Adrenal gland (tissue), 12 donors: ENCODE measurements around the gene PTGS2. TPM values are rescaled to one million over a fixed set of nuclear protein-coding genes. Genes with fewer than 3 reads are reported as not detected.

ENCODE experiments used
- DNase-seq, 7 donors: peaks; one replicate each; pipeline ENCODE4 v3.0.0-alpha.2; 2019 to 2020
- H3K27ac ChIP-seq, 5 donors: fragments of 200-600 bp; sonication (generic) in 4 of 5; 1 replicate in 3 of 5; 2 replicates in 2 of 5; pipeline versions ENCODE4 v1.5.1 to v1.8.0; 2016 to 2020; ENCODE audit warnings: mild to moderate bottlenecking in 1 of 5
- H3K27me3 ChIP-seq: fragments of 200-600 bp; 2 replicates; pipeline ENCODE4 v1.8.0; 2021
- H3K36me3 ChIP-seq, 2 donors: fragments of 200-600 bp; replicated peaks in 1 of 2; 1 replicate in 1 of 2; 2 replicates in 1 of 2; pipeline versions ENCODE4 v1.5.1 to v1.8.0; 2018 to 2022
- H3K4me1 ChIP-seq, 2 donors: fragments of 200-600 bp; replicated peaks in 1 of 2; 1 replicate in 1 of 2; 2 replicates in 1 of 2; pipeline versions ENCODE4 v1.5.1 to v1.8.0; 2018 to 2021
- H3K4me3 ChIP-seq, 4 donors: fragments of 200-600 bp; sonication (generic) in 3 of 4; one replicate each; pipeline ENCODE4 v1.5.1; 2016 to 2018
- H3K9me3 ChIP-seq, 3 donors: fragments of 200-600 bp; sonication (generic) in 1 of 3; replicated peaks in 1 of 3; 1 replicate in 2 of 3; 2 replicates in 1 of 3; pipeline versions ENCODE4 v1.5.1 to v1.8.0; 2016 to 2021
- POLR2A ChIP-seq, 2 donors: fragments of 450-650 bp; IDR thresholded peaks; one replicate each; pipeline ENCODE4 v1.6.1; 2017; ENCODE audit warnings: antibody characterized with exemption in 2 of 2, mild to moderate bottlenecking in 2 of 2, moderate library complexity in 1 of 2
- WGBS, 4 donors: extraction: QIAGEN DNeasy Blood & Tissue Kit in 2 of 4; methylation state at CpG; one replicate each; pipeline versions ENCODE4 v1.1.5 to v1.1.7; 2013 to 2017; 5-methylcytosine and 5-hydroxymethylcytosine counted together
- intact Hi-C, 2 donors: fragments of 100-400 bp; cut with DNase I; formaldehyde crosslinking; loops; one replicate each; pipeline versions ENCODE4 v1.14.1 to v1.15.0; 2022 to 2023
- polyA plus RNA-seq, 3 donors: library from polyadenylated mRNA; stranded (reverse); fragments of 200-250 nt in 2 of 3; fragments of 350-450 nt in 1 of 3; fragmentation: Illumina TruSeq in 1 of 3; extraction: RNeasy Lipid Tissue Mini Kit (QIAGEN cat#74804) in 1 of 3; gene quantifications; one replicate each; pipeline ENCODE4 v1.2.3, GENCODE V29; 2013 to 2014
- total RNA-seq, 9 donors: library from RNA; depleted of rRNA in 4 of 9; stranded (reverse); fragments of >200 nt in 4 of 9; fragments of 120-200 nt in 1 of 9; fragmentation: NEBNext Ultra II Directional in 1 of 9; extraction: Animal tissue kit (Norgen Biotek cat#: 25700) in 1 of 9; gene quantifications; one replicate each; pipeline versions ENCODE4 v1.1.0 to v1.2.4, GENCODE V29; 2013 to 2023
- TF ChIP-seq, protein P1 (sequence below), 6 experiments: fragments of 450-650 bp in 4 of 6; fragments of 200-600 bp in 2 of 6; sonication (generic) in 1 of 6; IDR thresholded peaks; 1 replicate in 5 of 6; 2 replicates in 1 of 6; pipeline versions ENCODE4 v1.5.1 to v1.8.0; 2016 to 2021; ENCODE audit warnings: antibody characterized with exemption in 6 of 6, mild to moderate bottlenecking in 2 of 6, moderate library complexity in 1 of 6
- donor health status: healthy with polysubstance abuse.
- donor health status: Bipolar disorder and iron deficiency.
- donor health status: DM: yes; HTN: yes; CAD: no.
- donor health status: DM: no; HTN: no; CAD: no.
- donor health status: DM: no; HTN: no; CAD: no.
- donor health status: DM: yes; HTN: yes; CAD: no.

The PTGS2 gene
- total and polyA plus RNA-seq, 12 donors: 0.77 to 21.5 (median 3.0) TPM

DNA sequence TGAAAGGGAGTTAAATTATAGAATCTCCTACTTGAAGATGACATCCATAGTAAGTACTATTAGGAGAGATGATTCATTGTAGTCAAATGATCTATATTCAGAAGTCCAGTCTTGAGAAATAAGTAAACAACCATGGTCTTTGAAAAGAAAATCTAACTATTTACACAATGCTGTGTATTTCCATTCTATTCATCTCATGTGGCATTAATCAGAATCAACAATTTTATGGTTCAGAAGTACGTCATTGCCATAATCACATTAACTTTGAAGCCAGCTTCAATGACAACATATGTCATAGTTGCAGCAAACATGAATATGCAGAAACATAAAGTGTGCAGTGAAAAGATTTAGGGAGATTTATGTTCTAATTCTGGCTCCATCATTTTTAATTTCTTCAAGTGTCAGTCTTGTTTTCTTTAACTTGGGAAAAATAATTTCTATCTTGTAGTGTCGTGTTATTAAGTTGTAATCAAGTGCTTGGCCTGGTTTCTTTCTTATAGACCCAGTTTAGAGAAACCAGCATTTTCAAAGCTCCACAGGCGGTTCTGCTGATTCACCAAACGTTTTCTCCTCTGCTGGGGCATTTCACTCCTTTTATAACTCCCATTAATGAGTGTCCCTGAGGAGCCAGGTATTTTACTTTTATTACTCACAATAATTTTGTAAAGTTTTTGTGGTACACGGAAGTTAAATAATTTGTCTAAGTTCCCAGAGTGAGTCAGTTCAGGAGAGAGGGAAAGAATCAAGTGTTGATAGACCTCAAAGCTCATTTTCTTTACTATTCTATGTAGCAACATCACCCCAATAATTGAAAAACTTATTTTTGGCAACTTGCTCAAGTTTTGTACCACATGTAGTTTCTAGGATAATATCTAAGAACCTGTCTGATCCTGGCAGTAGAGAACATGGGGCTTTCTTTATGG, 35.9 kb upstream of the PTGS2 start:
- intact Hi-C loops: no loop called here
- no peaks in the 10 kb centered on the region for H3K36me3 ChIP-seq
- no peaks in the 10 kb centered on the region for H3K4me1 ChIP-seq
- H3K4me3 ChIP-seq: no peak overlapping the region
- 58 to 72% (median 62%) methylated on average over 5 of the region's 5 CpGs for WGBS, 4 donors
- no peak for TF ChIP-seq POLR2A (IDR thresholded peaks at IDR 0.05)
- TF ChIP-seq, protein P1, sequence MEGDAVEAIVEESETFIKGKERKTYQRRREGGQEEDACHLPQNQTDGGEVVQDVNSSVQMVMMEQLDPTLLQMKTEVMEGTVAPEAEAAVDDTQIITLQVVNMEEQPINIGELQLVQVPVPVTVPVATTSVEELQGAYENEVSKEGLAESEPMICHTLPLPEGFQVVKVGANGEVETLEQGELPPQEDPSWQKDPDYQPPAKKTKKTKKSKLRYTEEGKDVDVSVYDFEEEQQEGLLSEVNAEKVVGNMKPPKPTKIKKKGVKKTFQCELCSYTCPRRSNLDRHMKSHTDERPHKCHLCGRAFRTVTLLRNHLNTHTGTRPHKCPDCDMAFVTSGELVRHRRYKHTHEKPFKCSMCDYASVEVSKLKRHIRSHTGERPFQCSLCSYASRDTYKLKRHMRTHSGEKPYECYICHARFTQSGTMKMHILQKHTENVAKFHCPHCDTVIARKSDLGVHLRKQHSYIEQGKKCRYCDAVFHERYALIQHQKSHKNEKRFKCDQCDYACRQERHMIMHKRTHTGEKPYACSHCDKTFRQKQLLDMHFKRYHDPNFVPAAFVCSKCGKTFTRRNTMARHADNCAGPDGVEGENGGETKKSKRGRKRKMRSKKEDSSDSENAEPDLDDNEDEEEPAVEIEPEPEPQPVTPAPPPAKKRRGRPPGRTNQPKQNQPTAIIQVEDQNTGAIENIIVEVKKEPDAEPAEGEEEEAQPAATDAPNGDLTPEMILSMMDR (IDR thresholded peaks at IDR 0.05): no peak
- no peak for DNase-seq
- no peaks in the 10 kb centered on the region for H3K27me3 ChIP-seq
- no peaks in the 10 kb centered on the region for H3K9me3 ChIP-seq
- no peak overlapping the region for H3K27ac ChIP-seq

DNA sequence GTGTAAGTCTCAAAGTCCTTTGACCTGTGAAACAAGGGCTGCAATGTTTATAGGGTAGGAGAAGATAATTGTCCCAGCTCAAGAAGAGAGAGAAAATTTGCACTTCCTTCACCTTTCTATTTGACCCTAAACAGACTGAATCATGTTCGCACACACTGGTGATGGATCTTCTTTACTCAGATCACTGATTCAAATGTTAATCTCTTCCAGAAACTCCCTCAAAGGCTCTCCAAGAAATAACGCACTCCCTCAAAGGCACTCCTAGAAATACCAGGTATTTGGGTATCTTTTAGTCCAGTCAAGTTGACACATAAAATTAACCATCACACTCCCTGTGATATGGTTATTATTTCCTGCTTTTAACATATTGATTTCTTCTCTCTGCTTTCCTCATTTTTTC, 30.5 kb upstream of the PTGS2 start:
- intact Hi-C loops: no loop called here
- 62 to 93% (median 79%) methylated on average over 2 of the region's 2 CpGs for WGBS, 4 donors
- Histone ChIP-seq H3K27ac (no peak overlapping the region), H3K36me3 (no peaks in the 10 kb centered on the region), H3K9me3 (no peaks in the 10 kb centered on the region), H3K4me1 (no peaks in the 10 kb centered on the region), H3K4me3 (no peak overlapping the region), H3K27me3 (no peaks in the 10 kb centered on the region)
- TF ChIP-seq, protein P1 (IDR thresholded peaks at IDR 0.05): no peak
- TF ChIP-seq POLR2A (IDR thresholded peaks at IDR 0.05): no peak
- DNase-seq: no peak

DNA sequence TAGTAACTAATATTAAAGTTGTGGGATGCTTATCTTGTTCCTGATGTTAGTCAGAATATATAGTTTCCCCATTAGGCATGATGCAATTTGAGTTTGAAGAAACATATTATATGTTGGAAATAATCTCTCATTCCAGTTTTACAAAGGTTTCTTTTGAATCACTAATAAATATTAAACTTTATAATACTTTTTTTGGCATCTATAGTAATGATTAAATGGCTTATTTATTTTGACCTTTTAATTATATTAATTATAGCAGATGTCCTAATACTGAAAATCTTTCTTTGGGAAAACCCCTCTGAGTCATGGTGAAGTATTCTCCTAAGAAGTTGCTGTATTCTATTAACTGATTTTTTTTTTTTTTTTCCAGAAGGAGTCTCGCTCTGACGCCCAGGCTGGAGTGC, 28.5 kb upstream of the PTGS2 start:
- no peak for TF ChIP-seq POLR2A (IDR thresholded peaks at IDR 0.05)
- TF ChIP-seq, protein P1 (IDR thresholded peaks at IDR 0.05): no peak
- intact Hi-C loops: loop anchor here in 1 of 2 donors (2.0 kb wide), 1 partner anchor 16 kb away; no protein-coding TSS in a partner anchor
- no peaks in the 10 kb centered on the region for H3K27me3 ChIP-seq
- no peaks in the 10 kb centered on the region for H3K9me3 ChIP-seq
- DNase-seq: no peak
- 76 to 89% (median 87%) methylated on average over 2 of the region's 2 CpGs for WGBS, 4 donors
- H3K36me3 ChIP-seq: no peaks in the 10 kb centered on the region
- no peak overlapping the region for H3K4me3 ChIP-seq
- no peaks in the 10 kb centered on the region for H3K4me1 ChIP-seq
- no peak overlapping the region for H3K27ac ChIP-seq

DNA sequence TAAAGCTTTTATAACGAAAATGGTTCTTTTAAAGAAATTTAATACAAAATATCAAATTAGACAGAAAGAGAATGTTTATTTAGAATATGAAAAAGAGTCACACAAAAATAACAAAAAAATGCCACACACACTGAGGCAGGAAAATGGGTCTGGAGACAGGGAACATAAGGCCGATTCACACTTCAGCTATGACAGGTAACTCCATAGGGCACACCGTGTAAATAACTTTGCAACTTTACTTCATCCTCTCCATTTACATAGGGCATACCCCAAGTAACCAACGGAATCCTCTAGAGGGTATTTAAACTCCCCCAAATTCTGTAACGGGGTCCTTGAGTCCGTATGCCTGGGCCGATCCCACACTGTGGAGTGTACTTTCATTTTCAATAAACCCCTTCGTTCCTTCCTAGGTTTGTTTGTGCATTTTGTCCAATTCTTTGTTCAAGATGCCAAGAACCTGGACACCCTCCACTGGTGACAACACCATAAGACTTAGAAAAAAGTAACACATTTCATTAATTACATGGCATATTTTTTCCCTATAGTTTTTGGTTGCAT, 23.1 kb upstream of the PTGS2 start:
- no peak overlapping the region for H3K4me3 ChIP-seq
- H3K27ac ChIP-seq: no peak overlapping the region
- no peak for DNase-seq
- intact Hi-C loops: no loop called here
- TF ChIP-seq, protein P1 (IDR thresholded peaks at IDR 0.05): no peak
- no peak for TF ChIP-seq POLR2A (IDR thresholded peaks at IDR 0.05)
- no peaks in the 10 kb centered on the region for H3K9me3 ChIP-seq
- no peaks in the 10 kb centered on the region for H3K27me3 ChIP-seq
- no peaks in the 10 kb centered on the region for H3K36me3 ChIP-seq
- H3K4me1 ChIP-seq: no peaks in the 10 kb centered on the region
- 84 to 87% (median 86%) methylated on average over 8 of the region's 8 CpGs for WGBS, 4 donors
